Astrocyte of the cerebellum (primary cell): ENCODE measurements around the gene VSTM1.

Experiments
- DNase-seq: peaks from one replicate; pipeline ENCODE4 v3.0.0-alpha.2; 2011; ENCODE audit warnings: low read depth
- H3K4me3 ChIP-seq: 2 replicates; pipeline ENCODE4 v1.5.1; 2011; ENCODE audit warnings: mild to moderate bottlenecking, low read depth, low read length, moderate library complexity
- CTCF ChIP-seq: IDR thresholded peaks from 2 replicates; pipeline ENCODE4 v1.5.1; 2012; ENCODE audit warnings: low read length, low read depth, moderate library complexity, mild to moderate bottlenecking; ENCODE audit errors: missing control alignments
- in situ Hi-C: cut with HindIII; loops from 2 replicates; pipeline ENCODE4 v1.10.0; 2017; ENCODE audit warnings: low sequenced_read_pairs

VSTM1 gene

GRCh38 chr19:53991224-53992113 lies 72.2 kb downstream of the VSTM1 start, which contains the start of gene CACNG6:
Gene CACNG6, plus strand, starts transcription at chr19:53991637. Its CDS starts 1,241 bp downstream, at chr19:53992878.
- peak within 1 kb of the TSS; percentile 19 for H3K4me3 ChIP-seq
- no peak for TF ChIP-seq CTCF
- in situ Hi-C loops: no loop called here
- DNase-seq: no peak
